VCaP (cell line): ENCODE results near the gene KDM4C.
A peak's percentile ranks its signal among the peaks of the same experiment; 100 is the strongest.

Source experiments
- H3K27ac ChIP-seq: fragments of 450-650 bp; 2 replicates; pipeline ENCODE4 v1.5.1; 2017
- TF ChIP-seq, protein P1 (sequence below): fragments of 450-650 bp; conservative IDR thresholded peaks from 2 replicates; pipeline ENCODE4 v1.5.1; 2017; ENCODE audit warnings: mild to moderate bottlenecking, moderate library complexity

KDM4C gene

DNA sequence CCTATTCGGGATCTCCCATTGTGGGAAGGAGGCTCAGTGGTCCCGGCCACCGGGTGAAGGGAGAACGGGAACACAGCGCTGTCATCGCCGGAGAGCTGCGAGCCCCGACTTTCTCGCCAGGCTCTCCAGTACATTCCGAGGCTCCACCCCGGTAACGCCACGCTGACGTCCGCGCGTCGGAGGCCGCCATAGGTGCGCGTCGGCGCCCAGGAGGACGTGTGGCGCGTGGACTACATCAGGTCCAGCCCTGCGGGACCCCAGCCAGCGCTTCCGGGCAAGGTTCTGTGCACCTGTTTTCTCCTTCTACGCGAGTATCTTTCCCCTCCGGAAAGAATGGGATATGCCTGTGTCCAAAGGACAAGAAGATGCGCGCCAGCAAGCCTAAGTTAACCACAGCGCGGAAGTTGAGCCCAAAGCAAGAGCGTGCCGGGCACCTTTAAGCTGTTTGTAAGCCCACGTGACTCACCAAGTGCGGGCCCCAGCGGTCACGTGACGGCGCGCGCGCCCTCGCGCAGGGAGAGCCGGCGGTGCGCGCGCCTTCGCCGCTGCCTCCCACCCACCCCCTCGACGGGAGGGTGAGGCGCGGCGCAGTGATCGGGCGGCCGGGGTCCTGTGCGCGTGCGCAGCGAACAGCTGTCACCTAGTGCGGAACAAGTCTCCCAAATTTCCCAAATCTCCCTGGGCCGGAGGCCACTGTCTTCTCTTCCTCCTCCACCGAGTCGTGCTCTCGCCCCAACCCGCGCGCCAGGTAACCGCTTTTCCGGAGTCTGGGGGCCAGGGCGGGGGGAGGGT is at the start of gene KDM4C:
KDM4C (plus strand) TSS at position 518 of the 792 bp plus-strand sequence. CDS start 35,016 bp downstream, outside the sequence.
- H3K27ac ChIP-seq: peak within 1 kb of the TSS; percentile 94
- TF ChIP-seq, protein P1, sequence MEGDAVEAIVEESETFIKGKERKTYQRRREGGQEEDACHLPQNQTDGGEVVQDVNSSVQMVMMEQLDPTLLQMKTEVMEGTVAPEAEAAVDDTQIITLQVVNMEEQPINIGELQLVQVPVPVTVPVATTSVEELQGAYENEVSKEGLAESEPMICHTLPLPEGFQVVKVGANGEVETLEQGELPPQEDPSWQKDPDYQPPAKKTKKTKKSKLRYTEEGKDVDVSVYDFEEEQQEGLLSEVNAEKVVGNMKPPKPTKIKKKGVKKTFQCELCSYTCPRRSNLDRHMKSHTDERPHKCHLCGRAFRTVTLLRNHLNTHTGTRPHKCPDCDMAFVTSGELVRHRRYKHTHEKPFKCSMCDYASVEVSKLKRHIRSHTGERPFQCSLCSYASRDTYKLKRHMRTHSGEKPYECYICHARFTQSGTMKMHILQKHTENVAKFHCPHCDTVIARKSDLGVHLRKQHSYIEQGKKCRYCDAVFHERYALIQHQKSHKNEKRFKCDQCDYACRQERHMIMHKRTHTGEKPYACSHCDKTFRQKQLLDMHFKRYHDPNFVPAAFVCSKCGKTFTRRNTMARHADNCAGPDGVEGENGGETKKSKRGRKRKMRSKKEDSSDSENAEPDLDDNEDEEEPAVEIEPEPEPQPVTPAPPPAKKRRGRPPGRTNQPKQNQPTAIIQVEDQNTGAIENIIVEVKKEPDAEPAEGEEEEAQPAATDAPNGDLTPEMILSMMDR: no peak

DNA sequence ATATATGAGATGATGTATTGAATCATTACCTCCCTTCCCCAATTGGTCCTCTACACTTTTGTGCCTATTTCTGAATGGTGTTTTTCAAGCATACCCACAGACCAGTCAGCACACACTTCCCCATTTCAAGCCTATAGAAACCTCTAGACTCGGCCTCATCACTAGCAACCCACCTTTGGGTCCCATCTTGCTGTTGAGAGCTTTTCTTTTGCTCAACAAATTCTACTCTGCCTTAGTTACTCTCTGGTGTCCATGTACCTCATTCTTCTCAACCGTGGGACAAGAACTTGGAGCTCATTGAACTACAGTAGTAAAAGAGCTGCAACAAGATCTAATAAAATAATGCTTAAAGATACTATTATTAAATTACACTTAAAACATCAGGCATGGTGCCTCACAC is 49.0 kb upstream of the KDM4C start:
- TF ChIP-seq, protein P1: no peak
- H3K27ac ChIP-seq: no peak overlapping the region

DNA sequence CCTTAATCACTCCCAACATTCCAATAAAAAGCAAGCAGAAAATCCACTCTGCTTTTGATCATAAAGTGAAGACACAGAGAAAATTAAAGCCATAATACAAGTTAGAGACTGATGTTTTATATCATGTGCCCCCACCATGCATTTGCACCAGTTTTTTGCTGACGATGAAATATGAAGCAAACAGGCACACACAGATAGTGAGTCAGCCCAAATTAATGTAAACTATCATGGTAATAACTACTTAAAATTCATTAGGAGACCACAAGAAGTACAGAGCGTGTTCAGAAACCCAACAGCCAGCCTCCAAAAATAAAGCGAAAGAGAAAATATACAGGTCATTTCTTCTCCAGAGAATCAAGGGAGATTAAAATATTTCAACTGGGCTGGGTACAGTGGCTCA is 46.4 kb upstream of the KDM4C start:
- no peak overlapping the region for H3K27ac ChIP-seq
- TF ChIP-seq, protein P1: no peak

DNA sequence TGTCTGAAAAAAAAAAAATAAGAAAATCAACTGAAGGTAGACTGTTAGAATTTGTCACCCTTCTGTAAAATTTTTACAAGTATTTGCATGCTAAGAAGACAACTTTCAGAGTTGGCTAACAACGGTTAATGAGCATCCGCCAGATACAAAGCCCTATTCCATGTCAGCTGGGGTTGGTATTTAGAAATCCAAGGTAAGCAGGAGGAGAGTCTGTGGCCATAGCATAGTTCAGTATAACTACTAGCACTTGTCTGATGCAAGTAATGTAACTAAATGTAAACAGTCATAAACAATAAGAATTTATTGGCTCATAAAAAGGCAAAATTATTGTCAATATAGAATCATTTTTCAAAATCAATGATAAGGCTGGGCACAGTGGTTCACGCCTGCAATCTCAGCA is 45.7 kb upstream of the KDM4C start:
- TF ChIP-seq, protein P1: no peak
- no peak overlapping the region for H3K27ac ChIP-seq

- TF ChIP-seq, protein P1: no peak
Observed at GRCh38 chr9:6714176-6714575, 43.6 kb upstream of the KDM4C start.

DNA sequence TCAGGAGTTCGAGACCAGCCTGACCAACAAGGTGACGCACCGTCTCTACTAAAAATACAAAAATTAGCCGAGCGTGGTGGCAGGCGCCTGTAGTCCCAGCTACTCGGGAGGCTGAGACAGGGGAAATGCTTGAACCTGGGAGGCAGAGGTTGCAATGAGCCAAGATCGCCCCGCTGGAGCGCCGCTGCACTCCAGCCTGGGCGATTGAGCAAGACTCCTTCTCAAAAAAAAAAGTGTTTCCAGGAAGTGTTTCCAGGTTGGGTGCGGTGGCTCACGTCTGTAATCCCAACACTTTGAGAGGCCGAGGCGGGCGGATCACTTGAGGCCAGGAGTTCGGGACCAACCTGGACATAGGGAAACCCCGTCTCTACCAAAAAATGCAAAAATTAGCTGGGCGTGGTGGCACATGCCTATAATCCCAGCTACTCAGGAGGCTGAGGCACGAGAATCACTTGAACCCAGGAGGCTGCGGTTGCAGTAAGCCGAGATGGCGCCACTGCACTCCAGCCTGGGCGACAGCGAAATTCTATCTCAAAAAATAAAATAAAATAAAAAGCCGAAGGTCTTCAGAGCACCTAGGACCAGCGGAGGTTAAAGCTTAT is 42.5 kb upstream of the KDM4C start:
- H3K27ac ChIP-seq: peak overlapping the region; percentile 75

More at GRCh38 chr9:6714176-6714575, 43.6 kb upstream of the KDM4C start:
- no peak overlapping the region for H3K27ac ChIP-seq

DNA sequence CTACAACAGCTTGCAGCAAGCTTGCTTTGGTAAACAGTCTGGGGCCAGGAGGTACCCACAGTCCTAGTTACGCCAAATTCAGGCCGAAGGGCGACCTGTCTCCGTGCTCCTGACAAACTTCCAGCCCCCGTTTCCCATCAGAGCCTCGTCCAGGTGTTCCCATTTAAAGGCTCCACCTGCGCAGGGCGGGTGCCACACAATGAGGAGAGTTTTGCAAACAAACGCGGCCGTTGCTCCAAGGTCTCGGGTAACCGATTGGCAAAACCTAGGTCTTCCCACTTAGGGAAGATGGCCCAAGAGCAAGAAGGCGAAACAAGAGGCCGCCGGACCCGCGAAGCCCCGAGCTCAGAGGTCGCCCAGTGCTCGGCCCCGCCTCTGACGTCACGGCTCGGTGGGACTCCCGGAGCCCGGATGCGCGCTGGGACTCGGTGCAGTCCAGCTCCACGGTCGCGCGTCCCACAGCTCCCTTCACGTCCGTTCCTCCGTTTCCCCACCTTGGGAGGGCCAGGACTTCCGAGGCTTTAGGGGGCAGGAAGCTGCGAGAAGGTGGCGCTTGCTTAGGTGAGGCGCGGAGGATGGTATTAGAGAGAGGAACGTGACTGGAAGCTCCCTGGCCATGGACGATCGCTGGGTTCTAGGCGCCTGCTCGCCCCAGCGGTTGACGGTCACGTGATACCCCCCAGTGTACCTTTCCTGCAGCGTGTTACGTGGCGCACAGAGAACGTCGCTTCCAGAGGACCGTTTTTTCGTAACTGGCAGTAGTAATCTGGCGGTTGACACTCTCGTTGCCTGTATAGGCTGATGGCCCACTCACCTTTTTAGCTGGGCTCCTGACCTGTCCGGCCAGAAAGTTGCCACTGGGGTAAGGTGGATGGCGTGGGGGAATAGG is 41.8 kb upstream of the KDM4C start:
- TF ChIP-seq, protein P1: no peak
- H3K27ac ChIP-seq: peak overlapping the region; percentile 75
